ENCODE data around the gene KIF3B.

Gene KIF3B

GRCh38 chr20:32294071-32294470 lies 16.6 kb downstream of the KIF3B start:
- ChIA-PET POLR2A (no interaction called here), CTCF (no interaction called here)
- TF ChIP-seq NFRKB (IDR thresholded peaks at IDR 0.05) (no peak), FOXK2 (IDR thresholded peaks at IDR 0.05) (no peak), BHLHE40 (IDR thresholded peaks at IDR 0.05; ENCODE audit: borderline replicate concordance) (no peak), TARDBP (IDR thresholded peaks at IDR 0.05) (no peak), ELF4 (IDR thresholded peaks at IDR 0.05) (no peak), CTBP1 (IDR thresholded peaks at IDR 0.05; ENCODE audit: borderline replicate concordance) (no peak), ARNT (IDR thresholded peaks at IDR 0.05) (no peak), SP1 (IDR thresholded peaks at IDR 0.05) (no peak), PKNOX1 (IDR thresholded peaks at IDR 0.05) (no peak), LEF1 (IDR thresholded peaks at IDR 0.05; ENCODE audit: borderline replicate concordance) (no peak), SUZ12 (IDR thresholded peaks at IDR 0.05) (no peak), L3MBTL2 (conservative IDR thresholded peaks at IDR 0.05) (no peak)
- DNase-seq (ENCODE audit: extremely low spot score), result no peak

- DNase-seq (ENCODE audit: extremely low spot score), result no peak
- no peak for TF ChIP-seq ELF4 (IDR thresholded peaks at IDR 0.05)
- CTCF ChIA-PET, result no interaction called here
- POLR2A ChIA-PET, result no interaction called here
Measured at GRCh38 chr20:32296412-32296811, 19.0 kb downstream of the KIF3B start.

GRCh38 chr20:32296819-32297420 lies 19.5 kb downstream of the KIF3B start:
- TF ChIP-seq FOXM1 (IDR thresholded peaks at IDR 0.05; ENCODE audit: borderline replicate concordance) (no peak), TARDBP (IDR thresholded peaks at IDR 0.05) (no peak), ARNT (IDR thresholded peaks at IDR 0.05) (no peak), BHLHE40 (IDR thresholded peaks at IDR 0.05; ENCODE audit: borderline replicate concordance) (no peak), HDGF (IDR thresholded peaks at IDR 0.05; ENCODE audit: borderline replicate concordance) (no peak), LEF1 (IDR thresholded peaks at IDR 0.05; ENCODE audit: borderline replicate concordance) (no peak), PKNOX1 (IDR thresholded peaks at IDR 0.05) (no peak), CTBP1 (IDR thresholded peaks at IDR 0.05; ENCODE audit: borderline replicate concordance) (no peak), NFRKB (IDR thresholded peaks at IDR 0.05) (no peak), FOXA1 (IDR thresholded peaks at IDR 0.05) (no peak), FOXK2 (IDR thresholded peaks at IDR 0.05) (no peak), ELF4 (IDR thresholded peaks at IDR 0.05) (no peak), L3MBTL2 (conservative IDR thresholded peaks at IDR 0.05) (no peak), ZNF384 (IDR thresholded peaks at IDR 0.05) (no peak)
- ChIA-PET POLR2A (no interaction called here), CTCF (no interaction called here)
- no peak for DNase-seq (ENCODE audit: extremely low spot score)

GRCh38 chr20:32297439-32297838 lies 20.0 kb downstream of the KIF3B start:
- ChIA-PET POLR2A (no interaction called here), CTCF (no interaction called here)
- TF ChIP-seq L3MBTL2 (conservative IDR thresholded peaks at IDR 0.05) (no peak), ARNT (IDR thresholded peaks at IDR 0.05) (no peak), FOXK2 (IDR thresholded peaks at IDR 0.05) (no peak), LEF1 (IDR thresholded peaks at IDR 0.05; ENCODE audit: borderline replicate concordance) (no peak), FOXM1 (IDR thresholded peaks at IDR 0.05; ENCODE audit: borderline replicate concordance) (no peak), ZNF384 (IDR thresholded peaks at IDR 0.05) (no peak)
- DNase-seq (ENCODE audit: extremely low spot score), result no peak

- CTCF ChIA-PET, result interaction anchor here (0.6 kb wide), 1 partner anchor 80 kb away, joined by 4 read pairs; no protein-coding TSS in a partner anchor
Measured at GRCh38 chr20:32300647-32301046, 23.2 kb downstream of the KIF3B start.

More at GRCh38 chr20:32300647-32301046, 23.2 kb downstream of the KIF3B start:
- POLR2A ChIA-PET, result no interaction called here
- no peak for DNase-seq (ENCODE audit: extremely low spot score)
- TF ChIP-seq SP1 (IDR thresholded peaks at IDR 0.05) (no peak), PKNOX1 (IDR thresholded peaks at IDR 0.05) (no peak), BHLHE40 (IDR thresholded peaks at IDR 0.05; ENCODE audit: borderline replicate concordance) (no peak), ARNT (IDR thresholded peaks at IDR 0.05) (no peak), HDGF (IDR thresholded peaks at IDR 0.05; ENCODE audit: borderline replicate concordance) (no peak), ZNF384 (IDR thresholded peaks at IDR 0.05) (no peak), FOXK2 (IDR thresholded peaks at IDR 0.05) (no peak), NFRKB (IDR thresholded peaks at IDR 0.05) (no peak), CTBP1 (IDR thresholded peaks at IDR 0.05; ENCODE audit: borderline replicate concordance) (no peak), LEF1 (IDR thresholded peaks at IDR 0.05; ENCODE audit: borderline replicate concordance) (no peak), ELF4 (IDR thresholded peaks at IDR 0.05) (no peak), SUZ12 (IDR thresholded peaks at IDR 0.05) (no peak), FOXA1 (IDR thresholded peaks at IDR 0.05) (no peak), FOXM1 (IDR thresholded peaks at IDR 0.05; ENCODE audit: borderline replicate concordance) (no peak), TARDBP (IDR thresholded peaks at IDR 0.05) (no peak), L3MBTL2 (conservative IDR thresholded peaks at IDR 0.05) (no peak)

Data from HEK293T (cell line).